ENCODE measurements around the gene TERF2IP. TPM values are rescaled to one million over a fixed set of nuclear protein-coding genes. Genes with fewer than 3 reads are reported as not detected.
A peak's percentile ranks its signal among the peaks of the same experiment; 100 is the strongest.

The TERF2IP gene
- total and polyA plus RNA-seq, 2 of the 13 experiments (the other 11 are each of a cell fraction or from before 2014, with no cell fraction given) = 26.4 to 50.2 TPM

- TF ChIP-seq SMAD1 (CRISPR knock-in tag; IDR thresholded peaks at IDR 0.05; ENCODE audit: borderline replicate concordance, low read depth) = 0 out of 2 replicates have a peak, but pooled peaks have one; percentile 13
- TF ChIP-seq ZNF703 (CRISPR knock-in tag; IDR thresholded peaks at IDR 0.05; ENCODE audit: borderline replicate concordance) = no peak
- TF ChIP-seq LBX2 (CRISPR knock-in tag; IDR thresholded peaks at IDR 0.05; ENCODE audit: borderline replicate concordance) = no peak
- TF ChIP-seq ZNF329 (CRISPR knock-in tag; IDR thresholded peaks at IDR 0.05; ENCODE audit: low read depth) = 0 out of 2 replicates have a peak, but pooled peaks have one; percentile 85
- TF ChIP-seq HOXA9 (CRISPR knock-in tag; IDR thresholded peaks at IDR 0.05; ENCODE audit: borderline replicate concordance) = 0 out of 2 replicates have a peak, but pooled peaks have one; percentile 13
- no peak for TF ChIP-seq ZC3H13 (CRISPR knock-in tag; IDR thresholded peaks at IDR 0.05)
- TF ChIP-seq STAT6 (CRISPR knock-in tag; IDR thresholded peaks at IDR 0.05; ENCODE audit: borderline replicate concordance) = no peak
- TF ChIP-seq YY1 (IDR thresholded peaks at IDR 0.05; ENCODE audit: insufficient read depth, insufficient replicate concordance, low read depth, low read length) = no peak
- TF ChIP-seq FLYWCH1 (CRISPR knock-in tag; IDR thresholded peaks at IDR 0.05) = no peak
- TF ChIP-seq E2F5 (CRISPR knock-in tag; conservative IDR thresholded peaks at IDR 0.05) = 0 out of 2 replicates have a peak, but pooled peaks have one; percentile 22
- TF ChIP-seq ZBTB4 (CRISPR knock-in tag; IDR thresholded peaks at IDR 0.05; ENCODE audit: borderline replicate concordance) = no peak
- TF ChIP-seq ZNF557 (CRISPR knock-in tag; IDR thresholded peaks at IDR 0.05) = peak; percentile 39; the same call in 1 of the 2 replicates
- TF ChIP-seq ZNF331 (CRISPR knock-in tag; IDR thresholded peaks at IDR 0.05) = no peak
- TF ChIP-seq ISX (CRISPR knock-in tag; conservative IDR thresholded peaks at IDR 0.05) = 0 out of 2 replicates have a peak, but pooled peaks have one; percentile 57
- TF ChIP-seq ZFP36L1 (CRISPR knock-in tag; IDR thresholded peaks at IDR 0.05) = no peak; the same call in 1 of the 2 replicates
- 0 out of 2 replicates have a peak, but pooled peaks have one; percentile 32 for TF ChIP-seq ZNF841 (CRISPR knock-in tag; IDR thresholded peaks at IDR 0.05; ENCODE audit: borderline replicate concordance)
- TF ChIP-seq ZNF274 (CRISPR knock-in tag; IDR thresholded peaks at IDR 0.05) = no peak
- TF ChIP-seq NR2F1 (CRISPR knock-in tag; IDR thresholded peaks at IDR 0.05) = 0 out of 4 replicates have a peak, but pooled peaks of 1 of the 2 experiments have one; percentile 25
Observed at GRCh38 chr16:75647112-75647491, 471 bp upstream of the TERF2IP start (continued).

All from HepG2 (cell line).